ENCODE results near the gene KRTAP17-1. TPM values are rescaled to one million over a fixed set of nuclear protein-coding genes. Genes with fewer than 3 reads are reported as not detected.
"Not testable (repeated sequence)": the region's sequence is repeated elsewhere in the genome, so short reads cannot be mapped to it uniquely, and the experiment has no call there.

KRTAP17-1 gene, protein sequence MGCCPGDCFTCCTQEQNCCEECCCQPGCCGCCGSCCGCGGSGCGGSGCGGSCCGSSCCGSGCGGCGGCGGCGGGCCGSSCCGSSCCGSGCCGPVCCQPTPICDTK
- total RNA-seq = not detected

DNA sequence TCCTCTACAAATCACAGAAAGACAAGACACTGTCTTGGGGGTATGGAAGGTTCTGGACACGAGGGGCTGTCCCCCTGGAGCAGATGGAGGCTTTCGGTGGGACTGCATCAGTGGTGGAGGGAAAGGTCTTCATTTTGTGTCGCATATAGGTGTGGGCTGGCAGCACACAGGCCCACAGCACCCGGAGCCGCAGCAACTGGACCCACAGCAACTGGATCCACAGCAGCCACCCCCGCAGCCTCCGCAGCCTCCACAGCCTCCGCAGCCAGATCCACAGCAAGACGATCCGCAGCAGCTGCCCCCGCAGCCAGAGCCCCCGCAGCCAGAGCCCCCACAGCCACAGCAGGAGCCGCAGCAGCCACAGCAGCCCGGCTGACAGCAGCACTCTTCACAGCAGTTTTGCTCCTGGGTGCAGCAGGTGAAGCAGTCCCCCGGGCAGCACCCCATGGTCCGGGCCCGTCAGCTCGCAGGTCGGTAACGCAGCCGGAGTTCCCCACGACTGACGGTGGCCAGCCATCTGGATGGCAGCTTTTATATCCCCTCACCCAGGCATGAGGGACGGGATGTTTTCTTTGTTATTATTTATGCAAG is at the start of gene KRTAP17-1:
TSS of gene KRTAP17-1 (minus strand) at position 507 of the 591 bp plus-strand sequence. CDS start at position 447, 60 bp downstream.
- peaks cover 4% of the 10 kb centered on the region for H3K9me3 Mint-ChIP-seq (ENCODE audit: low read depth)
- peaks cover 2% of the 10 kb centered on the region for H3K36me3 Mint-ChIP-seq
- ATAC-seq = no peak
- no peak within 1 kb of the TSS for H3K27ac Mint-ChIP-seq
- H3K4me3 Mint-ChIP-seq = no peak within 1 kb of the TSS
- H3K27me3 Mint-ChIP-seq = peaks cover 6% of the 10 kb centered on the region
- DNase-seq = no peak
- CTCF ChIA-PET = no interaction called here
- peaks cover 11% of the 10 kb centered on the region for H3K4me1 Mint-ChIP-seq

DNA sequence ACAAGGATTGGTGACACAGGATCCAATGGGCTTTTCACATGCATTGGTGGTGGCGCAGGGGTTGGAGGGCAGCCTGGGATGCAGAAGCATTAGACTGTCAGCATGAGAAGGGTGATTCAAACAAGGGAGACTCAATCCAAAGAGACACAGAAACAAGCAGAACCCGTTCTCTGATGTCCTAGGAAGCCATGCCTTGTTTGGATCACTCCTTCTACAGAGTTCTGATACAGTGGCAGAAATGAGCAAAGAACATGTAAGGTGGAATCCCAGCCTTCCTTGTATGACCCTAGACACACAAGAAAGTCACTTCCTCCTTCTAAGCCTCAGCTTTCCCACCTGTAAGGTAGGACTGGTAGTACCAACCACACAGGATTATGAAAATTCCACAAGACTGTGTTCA is 48.4 kb upstream of the KRTAP17-1 start:
- ATAC-seq (no peak), DNase-seq (no peak)
- H3K9me3 Mint-ChIP-seq (ENCODE audit: low read depth) = no peaks in the 10 kb centered on the region
- CTCF ChIA-PET = no interaction called here
- H3K36me3 Mint-ChIP-seq = no peaks in the 10 kb centered on the region
- H3K4me1 Mint-ChIP-seq = no peaks in the 10 kb centered on the region
- no peak overlapping the region for H3K27ac Mint-ChIP-seq
- no peak overlapping the region for H3K4me3 Mint-ChIP-seq
- H3K27me3 Mint-ChIP-seq = no peaks in the 10 kb centered on the region

DNA sequence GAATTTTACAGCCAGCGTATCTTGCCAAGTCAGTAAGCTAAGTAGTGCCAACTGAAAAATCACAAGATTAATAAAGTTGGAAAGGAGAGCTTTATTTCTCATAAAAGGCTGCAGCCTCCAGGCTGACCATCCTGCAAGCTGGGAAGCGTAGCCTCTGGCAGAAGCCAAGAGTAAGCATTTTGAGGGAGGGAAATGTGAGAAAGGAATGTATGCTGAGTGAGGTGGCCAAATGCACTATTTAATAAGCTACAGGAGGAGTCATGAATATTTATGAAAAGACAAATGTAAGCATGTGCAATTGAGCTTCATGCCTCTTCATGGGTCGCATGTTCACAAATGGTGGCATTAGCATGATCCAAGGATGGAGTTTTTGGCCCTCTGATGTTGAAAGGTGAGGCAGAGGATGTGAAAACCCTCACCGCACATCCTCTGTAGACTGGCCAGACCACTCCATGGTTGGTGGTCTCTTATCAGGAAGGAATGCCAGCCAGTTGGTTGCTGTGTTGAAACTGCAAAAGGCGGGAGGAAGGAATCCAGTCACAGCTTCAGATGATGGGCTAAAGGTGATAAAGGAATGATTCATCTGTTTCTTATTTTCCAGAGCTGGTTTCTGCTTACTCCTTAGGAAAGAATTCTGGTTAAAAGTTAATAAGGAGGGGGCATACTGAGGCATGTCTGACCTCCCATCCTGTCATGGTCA is 44.9 kb upstream of the KRTAP17-1 start:
- Mint-ChIP-seq H3K27me3 (peaks cover 9% of the 10 kb centered on the region), H3K4me3 (no peak overlapping the region), H3K9me3 (ENCODE audit: low read depth) (no peaks in the 10 kb centered on the region), H3K4me1 (no peaks in the 10 kb centered on the region), H3K27ac (no peak overlapping the region), H3K36me3 (no peaks in the 10 kb centered on the region)
- CTCF ChIA-PET = no interaction called here
- DNase-seq (no peak), ATAC-seq (no peak)

DNA sequence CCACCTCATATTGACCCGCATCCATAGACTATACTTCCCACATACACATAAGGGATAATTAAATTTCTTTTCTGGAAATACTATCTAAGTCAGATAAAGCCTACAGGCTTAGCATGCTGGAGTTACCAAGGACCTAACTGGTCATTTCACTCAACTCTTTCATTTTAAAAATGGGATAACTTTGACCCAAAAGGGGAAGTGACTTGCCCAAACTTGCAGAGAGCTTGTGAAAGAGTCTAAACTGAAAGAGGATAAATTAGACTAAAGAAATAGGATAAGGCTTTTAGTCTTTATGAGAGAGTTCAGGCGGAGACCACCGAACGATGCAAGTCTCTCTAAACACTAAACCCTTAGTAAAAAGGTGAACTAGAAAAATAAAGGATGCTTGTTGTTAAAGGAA is 39.0 kb upstream of the KRTAP17-1 start:
- no peak for DNase-seq
- Mint-ChIP-seq H3K4me1 (no peaks in the 10 kb centered on the region), H3K4me3 (no peak overlapping the region), H3K27me3 (peaks cover 20% of the 10 kb centered on the region), H3K9me3 (ENCODE audit: low read depth) (no peaks in the 10 kb centered on the region), H3K36me3 (no peaks in the 10 kb centered on the region), H3K27ac (no peak overlapping the region)
- CTCF ChIA-PET = no interaction called here
- no peak for ATAC-seq

DNA sequence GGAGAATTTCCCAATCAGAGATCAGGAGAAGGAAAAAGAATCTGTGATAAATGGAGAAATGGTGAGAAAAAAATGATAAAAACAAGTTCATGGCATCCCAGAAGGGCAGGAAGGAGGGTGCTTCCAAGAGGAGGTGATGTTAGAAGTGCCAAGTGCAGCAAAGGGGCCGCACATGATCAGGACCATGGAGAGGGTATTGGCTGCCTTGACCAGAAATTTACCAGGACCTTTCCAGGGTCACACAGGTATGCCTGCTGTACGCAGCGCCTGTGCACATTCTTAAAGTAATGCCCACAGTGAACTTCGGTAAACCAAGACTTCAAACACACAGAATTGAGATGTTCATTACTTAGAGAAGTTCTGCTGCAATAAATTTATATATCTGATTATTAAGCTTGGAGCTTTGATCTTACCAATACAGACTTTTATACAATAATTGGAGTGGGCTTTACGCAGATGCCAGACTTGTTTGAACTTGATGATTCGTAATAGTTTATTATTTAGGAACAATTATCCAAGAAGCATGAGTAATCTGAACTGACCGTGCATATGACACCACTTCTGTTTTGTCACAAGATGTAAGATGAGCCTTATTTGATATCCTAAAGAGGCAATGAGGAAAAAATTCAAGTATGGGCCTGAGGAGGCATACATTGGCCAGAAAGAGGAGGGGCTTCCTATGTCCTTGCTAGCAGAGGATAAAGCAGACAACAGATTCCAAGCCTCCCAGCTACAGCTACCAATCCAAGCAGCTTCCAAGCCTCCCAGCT is 37.3 kb upstream of the KRTAP17-1 start:
- Mint-ChIP-seq H3K27me3 (peaks cover 22% of the 10 kb centered on the region), H3K27ac (no peak overlapping the region), H3K9me3 (ENCODE audit: low read depth) (no peaks in the 10 kb centered on the region), H3K4me1 (no peaks in the 10 kb centered on the region), H3K36me3 (no peaks in the 10 kb centered on the region), H3K4me3 (no peak overlapping the region)
- no peak for ATAC-seq
- CTCF ChIA-PET = no interaction called here
- no peak for DNase-seq

DNA sequence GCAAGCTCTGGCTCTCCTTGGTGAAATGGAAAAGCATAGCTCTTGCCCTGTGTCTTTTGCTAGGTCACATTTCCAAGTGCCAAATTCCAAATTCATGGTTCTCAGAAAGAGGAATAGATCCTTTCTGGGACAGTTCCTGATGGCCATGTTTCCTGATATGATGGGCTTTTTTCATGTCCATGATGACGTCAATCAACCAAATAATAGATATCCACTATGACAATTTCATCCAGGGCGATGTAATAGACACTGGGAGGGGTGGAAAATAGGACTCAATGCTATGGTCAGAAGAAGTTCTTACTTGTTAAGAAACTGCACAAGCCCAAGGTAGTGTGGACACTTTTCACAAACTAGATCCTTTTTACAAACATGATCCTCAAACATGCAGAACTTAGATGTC is 35.7 kb upstream of the KRTAP17-1 start:
- Mint-ChIP-seq H3K27ac (no peak overlapping the region), H3K36me3 (no peaks in the 10 kb centered on the region), H3K9me3 (ENCODE audit: low read depth) (no peaks in the 10 kb centered on the region), H3K4me3 (no peak overlapping the region), H3K4me1 (no peaks in the 10 kb centered on the region), H3K27me3 (peaks cover 17% of the 10 kb centered on the region)
- DNase-seq (no peak), ATAC-seq (no peak)
- CTCF ChIA-PET = no interaction called here

DNA sequence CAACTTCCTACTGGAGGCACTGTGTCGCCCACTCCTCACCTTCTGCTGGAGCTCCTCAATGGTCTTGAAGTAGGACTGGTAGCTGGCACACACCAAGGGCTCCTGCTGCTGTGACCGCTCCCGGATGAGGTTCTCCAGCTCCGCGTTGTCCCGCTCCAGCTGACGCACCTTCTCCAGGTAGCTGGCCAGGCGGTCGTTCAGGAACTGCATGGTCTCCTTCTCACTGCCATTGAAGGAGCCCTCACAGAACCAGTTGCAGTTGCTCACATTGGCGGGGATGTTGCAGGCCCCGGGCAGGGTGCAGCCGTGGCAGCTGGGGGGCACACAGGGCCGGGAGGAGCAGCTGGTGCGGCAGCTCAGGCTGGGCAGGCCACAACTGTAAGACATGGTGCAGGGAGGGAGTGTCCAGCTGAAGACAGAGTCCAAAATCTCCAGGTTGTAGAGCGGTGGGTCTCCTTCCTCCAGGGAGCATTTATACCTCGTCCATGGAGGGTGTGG is 34.9 kb upstream of the KRTAP17-1 start, which contains the start of gene KRT33A:
TSS of gene KRT33A (minus strand) at position 448 of the 498 bp plus-strand sequence. CDS start at position 387, 61 bp downstream.
- ATAC-seq; DNase-seq; H3K9me3 Mint-ChIP-seq (ENCODE audit: low read depth); H3K4me3 Mint-ChIP-seq; CTCF ChIA-PET; H3K4me1 Mint-ChIP-seq; H3K27ac Mint-ChIP-seq; H3K36me3 Mint-ChIP-seq: not testable (repeated sequence)
- H3K27me3 Mint-ChIP-seq = peaks cover 14% of the 10 kb centered on the region

DNA sequence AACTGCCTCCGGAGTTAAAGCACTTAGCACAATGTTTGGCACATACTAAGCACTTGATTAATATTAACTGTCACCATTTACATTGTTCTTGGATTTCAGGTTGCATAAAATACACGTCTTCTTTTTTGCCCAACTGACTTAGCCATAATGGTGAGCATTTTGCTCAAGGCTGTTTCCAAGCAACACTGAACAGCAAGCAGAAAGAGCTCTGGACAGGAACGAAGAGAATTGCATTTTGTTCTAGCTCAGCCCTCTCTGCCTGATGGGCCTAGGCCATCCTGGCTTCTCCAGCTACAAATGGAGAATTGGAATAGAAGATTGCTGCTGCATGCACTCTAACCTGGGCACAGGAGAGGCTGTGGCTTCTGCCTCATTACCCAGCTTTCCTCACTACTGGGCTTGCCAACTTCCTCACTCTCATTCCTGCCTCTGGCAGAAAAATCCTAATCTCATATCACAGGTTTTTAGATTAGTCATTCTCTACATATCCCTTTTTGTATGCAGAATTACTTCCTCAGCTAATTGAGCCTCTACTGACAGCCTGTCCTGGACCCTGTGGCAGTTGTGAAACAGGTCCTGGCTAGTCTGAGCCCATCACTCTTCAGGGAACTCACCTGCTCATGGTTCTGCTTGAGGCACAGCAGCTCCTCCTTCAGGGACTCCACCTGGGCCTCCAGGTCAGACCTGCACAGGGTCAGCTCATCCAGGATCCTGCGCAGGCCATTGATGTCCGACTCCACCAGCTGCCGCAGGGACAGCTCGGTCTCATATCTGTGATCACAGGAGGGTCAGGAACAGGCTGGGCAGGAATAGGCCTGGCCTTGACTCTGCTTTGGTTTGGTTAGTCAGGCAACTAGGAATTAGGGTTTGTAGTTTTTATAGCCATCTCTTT is 32.6 kb upstream of the KRTAP17-1 start:
- Mint-ChIP-seq H3K9me3 (ENCODE audit: low read depth) (peaks cover 2% of the 10 kb centered on the region), H3K27ac (no peak overlapping the region), H3K27me3 (peaks cover 6% of the 10 kb centered on the region), H3K4me3 (no peak overlapping the region), H3K36me3 (peaks cover 5% of the 10 kb centered on the region), H3K4me1 (no peaks in the 10 kb centered on the region)
- peak; percentile 9 for DNase-seq
- CTCF ChIA-PET = interaction anchor here (1.1 to 1.2 kb wide), 2 partner anchors 8 to 23 kb away, joined by 3 read pairs; no protein-coding TSS in a partner anchor
- ATAC-seq = no peak

DNA sequence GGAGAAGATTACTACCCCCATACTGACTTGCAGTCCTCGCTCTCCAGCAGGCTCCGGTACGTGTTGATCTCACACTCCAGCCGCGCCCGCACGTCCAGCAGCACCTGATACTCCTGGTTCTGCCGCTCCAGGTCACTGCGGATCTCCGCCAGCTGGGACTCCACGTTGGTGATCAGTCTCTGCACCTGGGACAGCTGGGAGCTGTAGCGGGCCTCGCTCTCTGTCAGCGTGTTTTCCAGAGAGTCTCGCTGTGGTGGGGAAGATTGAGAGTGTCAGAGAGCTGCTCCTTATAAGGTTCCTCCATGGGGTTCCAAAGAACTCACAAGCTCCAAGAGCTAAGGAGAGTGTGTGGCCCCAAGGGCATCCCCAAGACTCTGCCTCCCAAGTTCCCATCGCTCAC is 30.9 kb upstream of the KRTAP17-1 start:
- H3K4me3 Mint-ChIP-seq; ATAC-seq; DNase-seq; CTCF ChIA-PET; H3K9me3 Mint-ChIP-seq (ENCODE audit: low read depth); H3K27me3 Mint-ChIP-seq; H3K27ac Mint-ChIP-seq; H3K4me1 Mint-ChIP-seq: not testable (repeated sequence)
- peaks cover 18% of the 10 kb centered on the region for H3K36me3 Mint-ChIP-seq

DNA sequence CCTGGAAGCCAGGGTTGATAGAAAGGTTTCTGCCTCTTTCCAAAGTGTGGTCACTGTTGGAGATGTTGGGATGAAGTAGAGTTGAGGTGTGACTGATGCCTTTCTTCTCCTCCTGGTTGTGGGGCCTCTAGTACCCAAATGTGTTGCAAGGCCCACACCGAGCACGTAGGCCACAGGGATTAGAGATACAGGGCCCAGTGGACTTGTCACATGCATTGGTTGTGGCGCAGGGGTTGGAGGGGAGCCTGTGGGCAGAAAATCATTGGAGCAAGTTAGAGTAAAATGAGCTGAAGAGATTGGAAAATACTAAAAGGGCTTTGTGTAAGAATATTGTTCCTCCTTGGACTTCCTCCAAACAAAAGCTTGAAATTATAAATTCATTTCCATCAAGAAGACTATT is 30.5 kb upstream of the KRTAP17-1 start:
- peaks cover 3% of the 10 kb centered on the region for H3K27me3 Mint-ChIP-seq
- CTCF ChIA-PET = no interaction called here
- H3K9me3 Mint-ChIP-seq (ENCODE audit: low read depth) = peaks cover 8% of the 10 kb centered on the region
- DNase-seq = peak; percentile 23
- no peak overlapping the region for H3K27ac Mint-ChIP-seq
- peaks cover 13% of the 10 kb centered on the region for H3K4me1 Mint-ChIP-seq
- ATAC-seq = no peak
- no peak overlapping the region for H3K4me3 Mint-ChIP-seq
- peaks cover 18% of the 10 kb centered on the region for H3K36me3 Mint-ChIP-seq

DNA sequence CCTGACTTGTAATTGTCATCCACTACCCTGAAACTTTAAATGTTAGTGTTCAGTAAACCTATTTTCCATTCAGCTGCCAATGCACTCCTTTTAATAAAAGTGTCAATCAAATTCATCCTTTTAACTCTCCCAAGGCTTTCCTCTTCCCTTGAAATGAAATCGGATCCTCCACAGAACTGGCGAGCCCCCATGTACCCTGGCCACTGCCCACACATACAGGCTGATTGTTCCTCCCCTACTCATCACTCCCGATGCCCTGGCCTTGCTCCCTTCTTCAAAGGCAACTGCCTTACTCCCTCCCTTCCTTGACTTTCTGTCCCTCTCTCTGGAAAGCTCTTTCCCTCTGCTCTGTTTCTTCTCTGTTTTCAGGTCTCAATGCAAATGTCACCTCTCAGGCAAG is 27.5 kb upstream of the KRTAP17-1 start:
- ATAC-seq = no peak
- H3K27me3 Mint-ChIP-seq = peaks cover 5% of the 10 kb centered on the region
- no peak overlapping the region for H3K27ac Mint-ChIP-seq
- peaks cover 18% of the 10 kb centered on the region for H3K36me3 Mint-ChIP-seq
- peaks cover 38% of the 10 kb centered on the region for H3K4me1 Mint-ChIP-seq
- H3K9me3 Mint-ChIP-seq (ENCODE audit: low read depth) = peaks cover 8% of the 10 kb centered on the region
- CTCF ChIA-PET = no interaction called here
- no peak overlapping the region for H3K4me3 Mint-ChIP-seq
- DNase-seq = peak; percentile 8

DNA sequence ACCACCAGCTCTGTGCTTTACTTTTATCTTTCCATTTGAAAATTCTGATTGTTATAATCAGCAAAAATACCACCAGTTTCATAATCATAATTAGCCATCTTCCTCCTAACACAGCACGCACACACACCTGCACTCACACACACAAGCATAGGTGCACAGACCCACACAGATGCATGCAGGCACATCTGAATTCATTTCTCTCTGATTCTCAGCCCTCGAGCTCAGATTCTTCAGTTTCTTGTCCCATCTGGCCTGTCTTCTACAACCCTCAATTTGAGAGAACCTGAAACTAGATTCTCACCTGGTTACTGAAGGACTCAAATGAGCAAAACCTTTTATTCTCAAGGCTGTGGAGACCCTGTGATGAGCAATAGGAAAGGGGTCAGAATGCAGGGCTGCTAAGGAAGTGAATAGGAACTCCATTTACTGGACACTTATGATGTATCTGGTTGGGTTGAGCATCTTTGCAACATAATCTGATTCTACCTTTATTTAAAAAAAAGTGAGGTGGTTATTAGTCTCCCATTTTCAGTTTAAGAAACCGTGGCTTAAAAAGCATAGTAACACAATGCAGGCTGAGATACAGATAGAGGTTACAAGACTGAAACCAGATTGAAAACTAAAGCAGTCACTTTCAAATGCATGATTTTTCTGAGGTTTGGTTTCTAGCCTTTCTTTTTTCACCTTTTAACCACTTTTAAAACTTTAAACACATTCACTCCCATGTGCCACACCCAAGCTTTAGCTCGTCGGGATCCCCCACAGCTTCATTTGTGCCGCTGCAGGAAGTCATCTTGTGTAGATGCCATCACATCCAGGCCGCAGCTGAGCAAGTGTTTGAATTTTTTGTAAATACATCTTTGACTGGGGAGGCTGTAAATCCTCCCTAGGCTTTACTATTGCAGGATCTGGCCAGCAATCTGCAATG is 25.7 kb upstream of the KRTAP17-1 start:
- Mint-ChIP-seq H3K27me3 (peaks cover 2% of the 10 kb centered on the region), H3K4me1 (peaks cover 40% of the 10 kb centered on the region), H3K36me3 (peaks cover 18% of the 10 kb centered on the region), H3K27ac (peak overlapping the region; percentile 78), H3K4me3 (peak overlapping the region; percentile 21), H3K9me3 (ENCODE audit: low read depth) (peaks cover 8% of the 10 kb centered on the region)
- ATAC-seq (peak; percentile 71), DNase-seq (peak; percentile 78)
- CTCF ChIA-PET = interaction anchor here (1.0 to 2.6 kb wide), 3 partner anchors 208 to 324 kb away, joined by 3 to 10 read pairs (median 3); no protein-coding TSS in a partner anchor
